Endothelial cell of umbilical vein (primary cell): ENCODE data around the gene TJP3. TPM values are rescaled to one million over a fixed set of nuclear protein-coding genes. Genes with fewer than 3 reads are reported as not detected.
A peak's percentile ranks its signal among the peaks of the same experiment; 100 is the strongest.

ENCODE experiments used
- BruUV-seq: library from RNA; stranded (reverse); fragments of 400-500 nt; replicated peaks from 2 replicates; lab custom pipeline; 2021; lab: Mats Ljungman, UMichigan
- CTCF ChIA-PET: fragments of 300-600, 350-600 bp; sonication (Branson Sonifier 250); formaldehyde crosslinking; loops from one replicate; lab custom pipeline; 2021; ENCODE audit warnings: antibody characterized with exemption, inconsistent platforms; lab: Charles Lee
- POLR2A ChIA-PET: fragments of 300-600, 350-600 bp; sonication (Branson Sonifier 250); formaldehyde crosslinking; loops from one replicate; lab custom pipeline; 2021; ENCODE audit warnings: antibody characterized with exemption, inconsistent platforms; lab: Charles Lee
- DNase-seq: peaks from one replicate; pipeline ENCODE4 v3.0.0-alpha.2; 2011; ENCODE audit warnings: low read depth, low spot score
- FAIRE-seq: peaks from 2 replicates; lab custom pipeline; 2011; peaks lifted over from hg19 to GRCh38; lab: Jason Lieb, UNC
- H2AFZ ChIP-seq: 2 replicates; pipeline ENCODE4 v1.6.0; 2012; ENCODE audit warnings: low read depth, low read length, control low read depth, inconsistent platforms
- H3K27ac ChIP-seq: 2 replicates; pipeline ENCODE4 v1.5.1; 2011; ENCODE audit warnings: low read depth, mild to moderate bottlenecking, control low read depth, low read length, moderate library complexity; ENCODE audit not compliant: insufficient read depth
- H3K27me3 ChIP-seq, 2 experiments: 2 replicates each; pipeline versions ENCODE4 v1.6.0 to v1.6.1; 2011; ENCODE audit warnings: low read length in 2 of 2, mixed read lengths in 1 of 2; ENCODE audit not compliant: control insufficient read depth in 2 of 2, insufficient read depth in 2 of 2
- H3K36me3 ChIP-seq, 2 experiments: 2 replicates in 1 of 2; 3 replicates in 1 of 2; pipeline ENCODE4 v1.5.1; 2011; ENCODE audit warnings: low read length in 2 of 2, mild to moderate bottlenecking in 1 of 2, moderate library complexity in 1 of 2; ENCODE audit not compliant: control insufficient read depth in 2 of 2, insufficient read depth in 2 of 2; ENCODE audit errors: extremely low read depth in 1 of 2
- H3K4me1 ChIP-seq: 3 replicates; pipeline ENCODE4 v1.5.1; 2011; ENCODE audit warnings: mild to moderate bottlenecking, low read length; ENCODE audit not compliant: control insufficient read depth, insufficient read depth; ENCODE audit errors: extremely low read depth
- H3K4me2 ChIP-seq: 2 replicates; pipeline ENCODE4 v1.6.1; 2011; ENCODE audit warnings: low read length, control low read depth, mixed read lengths; ENCODE audit not compliant: insufficient read depth
- H3K4me3 ChIP-seq, 3 experiments: fragments of 200-600 bp in 1 of 3; sonication (generic), shearing (Covaris generic) in 1 of 3; replicated peaks in 1 of 3; 2 replicates each; pipeline ENCODE4 v1.5.1; 2011 to 2016; ENCODE audit warnings: control low read depth in 3 of 3, low read length in 3 of 3, mild to moderate bottlenecking in 2 of 3, inconsistent platforms in 1 of 3, low read depth in 1 of 3, moderate library complexity in 1 of 3; ENCODE audit not compliant: insufficient read depth in 1 of 3
- H3K79me2 ChIP-seq: 2 replicates; pipeline ENCODE4 v1.6.0; 2012; ENCODE audit warnings: low read length, inconsistent platforms; ENCODE audit not compliant: control insufficient read depth, insufficient read depth
- H3K9ac ChIP-seq: replicated peaks from 2 replicates; pipeline ENCODE3; 2011; ENCODE audit warnings: low read length, control low read depth; ENCODE audit not compliant: insufficient read depth; ENCODE audit errors: extremely low read depth
- H3K9me1 ChIP-seq: replicated peaks from 3 replicates; pipeline ENCODE4 v1.6.0; 2011; ENCODE audit warnings: mild to moderate bottlenecking, low read length; ENCODE audit not compliant: control insufficient read depth, insufficient read depth; ENCODE audit errors: extremely low read depth
- H3K9me3 ChIP-seq: replicated peaks from 2 replicates; pipeline ENCODE4 v1.5.1; 2012; ENCODE audit warnings: low read length, inconsistent platforms; ENCODE audit not compliant: control insufficient read depth, insufficient read depth
- H4K20me1 ChIP-seq: replicated peaks from 2 replicates; pipeline ENCODE3; 2011; ENCODE audit warnings: mild to moderate bottlenecking, low read length; ENCODE audit not compliant: control insufficient read depth, insufficient read depth; ENCODE audit errors: extremely low read depth
- CTCF ChIP-seq, 2 donors: IDR thresholded peaks; 1 replicate in 1 of 2; 2 replicates in 1 of 2; pipeline ENCODE4 v1.5.1; 2011; ENCODE audit warnings: low read length in 2 of 2, mild to moderate bottlenecking in 2 of 2, moderate library complexity in 2 of 2, control low read depth in 1 of 2, inconsistent platforms in 1 of 2, low read depth in 1 of 2; ENCODE audit not compliant: insufficient read depth in 1 of 2; ENCODE audit errors: extremely low read depth in 1 of 2
- EZH2 ChIP-seq: IDR thresholded peaks from 2 replicates; pipeline ENCODE4 v1.6.1; 2012; ENCODE audit warnings: borderline replicate concordance, low read depth, mild to moderate bottlenecking, moderate library complexity, low read length, inconsistent platforms; ENCODE audit not compliant: severe bottlenecking
- MAX ChIP-seq: IDR thresholded peaks from 2 replicates; pipeline ENCODE4 v1.6.1; 2011; ENCODE audit not compliant: insufficient read depth, insufficient read length
- MYC ChIP-seq: IDR thresholded peaks from one replicate; pipeline ENCODE4 v1.6.1; 2011; ENCODE audit warnings: mild to moderate bottlenecking, low read depth, low read length
- POLR2A ChIP-seq: IDR thresholded peaks from 2 replicates; pipeline ENCODE4 v1.6.1; 2012; ENCODE audit warnings: low read depth, mild to moderate bottlenecking, control low read depth, low read length
- dilution Hi-C: fragments of 300-500 bp; cut with MboI; formaldehyde crosslinking; loops from one replicate; pipeline ENCODE4 v1.15.0; 2019; ENCODE audit warnings: low sequenced_read_pairs; ENCODE audit not compliant: extremely low pct_ligation_motif_present
- intact Hi-C: fragments of 100-400 bp; cut with micrococcal nuclease; formaldehyde crosslinking; loops from one replicate; pipeline ENCODE4 v1.10.0; 2022
- polyA plus RNA-seq, 4 experiments: library from polyadenylated mRNA; depleted of rRNA in 3 of 4; stranded (reverse) in 3 of 4; unstranded in 1 of 4; fragments of >200 nt; gene quantifications; 2 replicates each; pipeline versions ENCODE4 v1.2.1 to v1.2.3, GENCODE V29; 2011 to 2012; ENCODE audit warnings: missing spikeins in 1 of 4
- total RNA-seq: library from RNA; stranded (reverse); gene quantifications from 2 replicates; pipeline ENCODE4 v1.2.3, GENCODE V29; 2021

The TJP3 gene
- total and polyA plus RNA-seq, 2 donors (not counting 3 experiments of a cell fraction or from before 2014, with no cell fraction given), result 0.10 TPM; not detected in 1

GRCh38 chr19:3684054-3684816 is 23.9 kb upstream of the TJP3 start:
- dilution Hi-C loops (no loop called here), intact Hi-C loops (no loop called here)
- Histone ChIP-seq H3K79me2 (peaks cover 15% of the 10 kb centered on the region), H3K27ac (peak overlapping the region; percentile 90), H2AFZ (no peak overlapping the region), H3K9me1 (no peaks in the 10 kb centered on the region), H3K4me2 (no peak overlapping the region), H3K36me3 (peaks cover 0 to 2% of the 10 kb centered on the region in 2 experiments), H4K20me1 (no peaks in the 10 kb centered on the region), H3K9me3 (no peaks in the 10 kb centered on the region), H3K9ac (peak overlapping the region; percentile 10), H3K27me3 (no peaks in the 10 kb centered on the region), H3K4me3 (no peak overlapping the region), H3K4me1 (peaks cover 15% of the 10 kb centered on the region)
- no peak for DNase-seq
- peak; percentile 64 for FAIRE-seq
- POLR2A ChIA-PET, result interaction anchor here (1.2 to 1.4 kb wide), 2 partner anchors 13 to 14 kb away, joined by 6 to 8 read pairs; no protein-coding TSS in a partner anchor
- TSS peak; percentile 61 for BruUV-seq
- TF ChIP-seq MAX, result no peak
- TF ChIP-seq MYC, result no peak
- no peak for TF ChIP-seq CTCF (IDR thresholded peaks at IDR 0.05; ENCODE audit: extremely low read depth in 1 of 2, insufficient read depth in 1 of 2, low read depth in 1 of 2, low read length in 2 of 2)
- no peak for TF ChIP-seq EZH2
- no peak for TF ChIP-seq POLR2A
- CTCF ChIA-PET, result interaction anchor here (1.0 to 1.7 kb wide), 7 partner anchors 8 to 29 kb away, joined by 3 to 12 read pairs (median 5); no protein-coding TSS in a partner anchor
